B cell (primary cell): ENCODE data around the gene ZNRF2. TPM values are rescaled to one million over a fixed set of nuclear protein-coding genes. Genes with fewer than 3 reads are reported as not detected.

Experiments used
- ATAC-seq: fragments of 200-7000 bp; cut with Tn5 transposase; one replicate; pipeline ENCODE4 v1.10.0; 2021; ENCODE audit warnings: low read depth, mild to moderate bottlenecking, moderate number of reproducible peaks, moderate library complexity
- CTCF ChIA-PET: fragments of 350-600 bp; sonication (Branson Sonifier 250); formaldehyde crosslinking; loops from one replicate; lab custom pipeline; 2021; ENCODE audit warnings: antibody characterized with exemption, inconsistent platforms; lab: Charles Lee
- POLR2A ChIA-PET: fragments of 350-600 bp; sonication (Branson Sonifier 250); formaldehyde crosslinking; loops from one replicate; lab custom pipeline; 2021; ENCODE audit warnings: antibody characterized with exemption; lab: Charles Lee
- DNase-seq: peaks from one replicate; pipeline ENCODE4 v3.0.0; 2013
- H2AFZ ChIP-seq: 2 replicates; pipeline ENCODE4 v1.6.1; 2012; ENCODE audit warnings: mild to moderate bottlenecking, low read depth, low read length; ENCODE audit not compliant: insufficient read depth, poor library complexity, severe bottlenecking
- H3K27ac ChIP-seq, 2 donors: 1 replicate in 1 of 2; 2 replicates in 1 of 2; pipeline ENCODE4 v1.5.1; 2012 to 2013; ENCODE audit warnings: low read length in 2 of 2, mild to moderate bottlenecking in 2 of 2, moderate library complexity in 1 of 2
- H3K27me3 ChIP-seq, 4 experiments: fragments of 200-600 bp in 1 of 4; sonication (generic) in 1 of 4; replicated peaks in 1 of 4; 1 replicate in 2 of 4; 2 replicates in 2 of 4; pipeline versions ENCODE4 v1.6.1 to v1.7.0; 2013 to 2016; ENCODE audit warnings: low read length in 3 of 4, mild to moderate bottlenecking in 2 of 4, mixed read lengths in 1 of 4, moderate library complexity in 1 of 4; ENCODE audit not compliant: insufficient read depth in 4 of 4, control insufficient read depth in 3 of 4; ENCODE audit errors: control extremely low read depth in 1 of 4
- H3K36me3 ChIP-seq, 2 experiments: replicated peaks in 1 of 2; 1 replicate in 1 of 2; 2 replicates in 1 of 2; pipeline versions ENCODE4 v1.6.1 to v1.7.1; 2013; ENCODE audit warnings: low read length in 1 of 2; ENCODE audit not compliant: insufficient read depth in 2 of 2, control insufficient read depth in 1 of 2; ENCODE audit errors: control extremely low read depth in 1 of 2, extremely low read depth in 1 of 2
- H3K4me1 ChIP-seq, 2 donors: fragments of 200-600 bp in 1 of 2; sonication (generic) in 1 of 2; 1 replicate in 1 of 2; 2 replicates in 1 of 2; pipeline versions ENCODE4 v1.5.1 to v1.6.1; 2013 to 2017; ENCODE audit warnings: low read length in 2 of 2; ENCODE audit not compliant: control insufficient read depth in 2 of 2, insufficient read depth in 2 of 2
- H3K4me2 ChIP-seq: replicated peaks from 2 replicates; pipeline ENCODE3; 2012; ENCODE audit warnings: mild to moderate bottlenecking, low read depth, low read length; ENCODE audit not compliant: poor library complexity, severe bottlenecking
- H3K4me3 ChIP-seq, 5 experiments: fragments of 200-600 bp in 1 of 5; sonication (generic) in 1 of 5; 1 replicate in 3 of 5; 2 replicates in 2 of 5; pipeline versions ENCODE4 v1.5.1 to v1.7.0; 2011 to 2016; ENCODE audit warnings: low read length in 4 of 5, mild to moderate bottlenecking in 4 of 5, low read depth in 2 of 5, control low read depth in 1 of 5, moderate library complexity in 1 of 5; ENCODE audit not compliant: insufficient read depth in 1 of 5; ENCODE audit errors: control extremely low read depth in 1 of 5, extremely low read depth in 1 of 5
- H3K79me2 ChIP-seq: fragments of 200-600 bp; sonication (generic); one replicate; pipeline ENCODE4 v1.6.0; 2016; ENCODE audit warnings: low read length; ENCODE audit not compliant: control insufficient read depth, insufficient read depth
- H3K9ac ChIP-seq: fragments of 200-600 bp; sonication (generic); 2 replicates; pipeline ENCODE4 v1.6.1; 2017; ENCODE audit warnings: mild to moderate bottlenecking, low read length, moderate library complexity
- H3K9me3 ChIP-seq, 3 donors: one replicate each; pipeline versions ENCODE4 v1.6.1 to v1.7.1; 2013; ENCODE audit warnings: low read length in 2 of 3; ENCODE audit not compliant: control insufficient read depth in 2 of 3, insufficient read depth in 1 of 3; ENCODE audit errors: control extremely low read depth in 1 of 3
- H4K20me1 ChIP-seq: 2 replicates; pipeline ENCODE4 v1.6.0; 2012; ENCODE audit warnings: mild to moderate bottlenecking, low read length; ENCODE audit not compliant: insufficient read depth, control insufficient read depth, poor library complexity, severe bottlenecking
- H3K27ac Mint-ChIP-seq: one replicate; pipeline ENCODE4 v1.8.0; 2021; ENCODE audit warnings: mixed read lengths
- H3K27me3 Mint-ChIP-seq: one replicate; pipeline ENCODE4 v1.8.0; 2021; ENCODE audit warnings: mixed read lengths
- H3K4me1 Mint-ChIP-seq: one replicate; pipeline ENCODE4 v1.8.0; 2021; ENCODE audit warnings: mixed read lengths
- H3K4me3 Mint-ChIP-seq: one replicate; pipeline ENCODE4 v1.8.0; 2021; ENCODE audit warnings: mixed read lengths
- H3K9me3 Mint-ChIP-seq: one replicate; pipeline ENCODE4 v1.8.0; 2022; ENCODE audit warnings: mixed read lengths; ENCODE audit not compliant: insufficient read depth
- EZH2 ChIP-seq: IDR thresholded peaks from 2 replicates; pipeline ENCODE4 v1.6.1; 2012; ENCODE audit warnings: borderline replicate concordance, low read depth, mild to moderate bottlenecking, moderate library complexity, low read length; ENCODE audit not compliant: insufficient read depth, poor library complexity, severe bottlenecking
- whole genome bisulfite sequencing: methylation state at CpG from one replicate; pipeline ENCODE4 v1.1.5; 2013; ENCODE audit warnings: missing lambda C conversion rate; ENCODE audit not compliant: insufficient coverage; 5-methylcytosine and 5-hydroxymethylcytosine counted together
- intact Hi-C: fragments of 100-400 bp; cut with micrococcal nuclease; formaldehyde crosslinking; loops from one replicate; pipeline ENCODE4 v1.10.0; 2022
- polyA plus RNA-seq: library from polyadenylated mRNA; depleted of rRNA; stranded (reverse); fragments of >200 nt; gene quantifications from 2 replicates; pipeline ENCODE4 v1.2.3, GENCODE V29; 2012
- total RNA-seq, 2 donors: library from RNA; stranded (reverse); fragments of 120-200 nt in 1 of 2; gene quantifications; 1 replicate in 1 of 2; 2 replicates in 1 of 2; pipeline versions ENCODE4 v1.2.3 to v1.2.4, GENCODE V29; 2013 to 2022
- TF ChIP-seq, protein P1 (sequence below): fragments of 200-600 bp; IDR thresholded peaks from one replicate; pipeline ENCODE4 v1.8.0; 2022; ENCODE audit warnings: antibody characterized with exemption, mild to moderate bottlenecking

Gene ZNRF2
- total and polyA plus RNA-seq, 2 donors (not counting 1 experiment from before 2014, with no cell fraction given): 6.4 to 32.0 TPM

DNA sequence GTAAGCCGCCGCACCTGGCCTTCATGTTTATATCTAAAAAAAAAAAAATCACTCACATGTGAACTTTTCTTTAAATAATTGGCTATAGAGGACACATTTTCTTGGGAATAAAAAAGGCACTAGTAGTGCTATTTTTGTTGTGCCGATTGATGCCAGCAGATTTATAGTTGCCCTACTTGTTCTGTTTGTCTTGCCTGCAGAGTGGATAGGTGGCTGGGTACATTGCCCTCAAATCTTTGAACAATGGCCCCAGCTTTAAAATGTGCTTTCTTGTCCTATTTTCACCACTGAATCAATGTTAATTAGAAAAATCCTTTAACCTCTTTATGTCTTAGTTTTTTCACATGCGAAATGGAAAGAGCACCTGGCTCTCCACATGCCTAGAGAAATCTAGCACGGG lies 30.1 kb upstream of the ZNRF2 start:
- Mint-ChIP-seq H3K27ac (no peak overlapping the region), H3K4me1 (peaks cover 2% of the 10 kb centered on the region), H3K9me3 (no peaks in the 10 kb centered on the region), H3K27me3 (no peaks in the 10 kb centered on the region), H3K4me3 (no peak overlapping the region)
- ATAC-seq (no peak), DNase-seq (no peak)
- intact Hi-C loops: no loop called here
- WGBS: 100% methylated on average over 2 of the region's 5 CpGs
- POLR2A ChIA-PET: no interaction called here
- Histone ChIP-seq H3K27me3 (no peaks in the 10 kb centered on the region), H4K20me1 (no peaks in the 10 kb centered on the region), H2AFZ (no peak overlapping the region), H3K4me2 (no peak overlapping the region), H3K9me3 (no peaks in the 10 kb centered on the region), H3K4me1 (no peaks in the 10 kb centered on the region), H3K27ac (no peak overlapping the region), H3K36me3 (no peaks in the 10 kb centered on the region), H3K9ac (no peak overlapping the region), H3K79me2 (no peaks in the 10 kb centered on the region), H3K4me3 (no peak overlapping the region)
- CTCF ChIA-PET: interaction anchor here (0.6 kb wide), 1 partner anchor 181 kb away, joined by 5 read pairs; no protein-coding TSS in a partner anchor
- TF ChIP-seq, protein P1, sequence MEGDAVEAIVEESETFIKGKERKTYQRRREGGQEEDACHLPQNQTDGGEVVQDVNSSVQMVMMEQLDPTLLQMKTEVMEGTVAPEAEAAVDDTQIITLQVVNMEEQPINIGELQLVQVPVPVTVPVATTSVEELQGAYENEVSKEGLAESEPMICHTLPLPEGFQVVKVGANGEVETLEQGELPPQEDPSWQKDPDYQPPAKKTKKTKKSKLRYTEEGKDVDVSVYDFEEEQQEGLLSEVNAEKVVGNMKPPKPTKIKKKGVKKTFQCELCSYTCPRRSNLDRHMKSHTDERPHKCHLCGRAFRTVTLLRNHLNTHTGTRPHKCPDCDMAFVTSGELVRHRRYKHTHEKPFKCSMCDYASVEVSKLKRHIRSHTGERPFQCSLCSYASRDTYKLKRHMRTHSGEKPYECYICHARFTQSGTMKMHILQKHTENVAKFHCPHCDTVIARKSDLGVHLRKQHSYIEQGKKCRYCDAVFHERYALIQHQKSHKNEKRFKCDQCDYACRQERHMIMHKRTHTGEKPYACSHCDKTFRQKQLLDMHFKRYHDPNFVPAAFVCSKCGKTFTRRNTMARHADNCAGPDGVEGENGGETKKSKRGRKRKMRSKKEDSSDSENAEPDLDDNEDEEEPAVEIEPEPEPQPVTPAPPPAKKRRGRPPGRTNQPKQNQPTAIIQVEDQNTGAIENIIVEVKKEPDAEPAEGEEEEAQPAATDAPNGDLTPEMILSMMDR: no peak
- TF ChIP-seq EZH2: no peak

DNA sequence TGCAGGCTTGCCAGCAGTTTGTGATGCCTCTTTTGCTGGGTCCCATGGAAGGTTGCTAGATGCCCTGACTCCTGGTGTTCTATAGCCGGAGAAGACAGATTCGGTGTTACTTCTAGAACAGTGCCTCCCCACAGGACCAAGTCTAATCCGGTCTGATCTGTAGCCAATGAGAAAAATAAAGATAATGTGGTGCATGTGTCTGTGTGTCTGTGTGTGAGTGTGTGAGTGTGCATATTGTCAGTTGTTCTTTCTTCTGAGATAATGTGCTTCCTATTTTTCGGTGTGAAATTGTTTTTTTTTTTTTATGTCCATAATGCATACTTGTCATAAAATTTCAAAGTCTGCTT lies 29.7 kb upstream of the ZNRF2 start:
- Mint-ChIP-seq H3K4me1 (peaks cover 2% of the 10 kb centered on the region), H3K27me3 (no peaks in the 10 kb centered on the region), H3K9me3 (no peaks in the 10 kb centered on the region), H3K27ac (no peak overlapping the region), H3K4me3 (no peak overlapping the region)
- ChIA-PET CTCF (no interaction called here), POLR2A (no interaction called here)
- WGBS: 100% methylated on average over 3 of the region's 4 CpGs
- no peak overlapping the region for H2AFZ ChIP-seq
- no peaks in the 10 kb centered on the region for H4K20me1 ChIP-seq
- H3K4me3 ChIP-seq: no peak overlapping the region
- ATAC-seq: no peak
- no peaks in the 10 kb centered on the region for H3K4me1 ChIP-seq
- no peaks in the 10 kb centered on the region for H3K9me3 ChIP-seq
- intact Hi-C loops: no loop called here
- no peak overlapping the region for H3K27ac ChIP-seq
- TF ChIP-seq EZH2: no peak
- TF ChIP-seq, protein P1: no peak
- H3K4me2 ChIP-seq: no peak overlapping the region
- H3K27me3 ChIP-seq: no peaks in the 10 kb centered on the region
- DNase-seq: no peak
- no peaks in the 10 kb centered on the region for H3K79me2 ChIP-seq
- H3K9ac ChIP-seq: no peak overlapping the region
- no peaks in the 10 kb centered on the region for H3K36me3 ChIP-seq
